ENCODE measurements around the gene PRSS33. TPM values are rescaled to one million over a fixed set of nuclear protein-coding genes. Genes with fewer than 3 reads are reported as not detected.

Gene PRSS33
- total and polyA plus RNA-seq, 9 of the 15 experiments (the other 6 are each of a cell fraction or from before 2014, with no cell fraction given): not detected

- Histone ChIP-seq H3K4me1 (replicated peaks in 1 of 2; ENCODE audit: control insufficient read depth in 2 of 2, insufficient read depth in 2 of 2, low read length in 2 of 2) (peaks cover 21 to 25% of the 10 kb centered on the region in 2 experiments), H3K9me1 (ENCODE audit: control insufficient read depth, insufficient read depth, low read length) (no peaks in the 10 kb centered on the region), H3K27ac (ENCODE audit: extremely low read depth, low read depth, low read length) (peak overlapping the region; percentile 100), H3K79me2 (ENCODE audit: control insufficient read depth, insufficient read depth, low read length) (peaks cover 56% of the 10 kb centered on the region), H3K27me3 (ENCODE audit: control insufficient read depth in 2 of 2, insufficient read depth in 2 of 2, low read length in 2 of 2) (no peaks in the 10 kb centered on the region), H3K4me3 (peak overlapping the region; percentile 79), H3K4me2 (ENCODE audit: insufficient read depth, low read length) (peak overlapping the region; percentile 93), H3K36me3 (ENCODE audit: control insufficient read depth, insufficient read depth, low read length) (peaks cover 43% of the 10 kb centered on the region), H3K9ac (ENCODE audit: insufficient read depth in 1 of 2, low read depth in 2 of 2, low read length in 2 of 2) (peak overlapping the region; percentile 96 to 100), H2AFZ (ENCODE audit: low read depth, low read length) (peak overlapping the region; percentile 100), H3K9me3 (replicated peaks; ENCODE audit: control insufficient read depth, insufficient read depth, low read depth, low read length) (no peaks in the 10 kb centered on the region), H4K20me1 (replicated peaks; ENCODE audit: control insufficient read depth, insufficient read depth, low read length) (peaks cover 28% of the 10 kb centered on the region; the same call in 1 of the 2 replicates)
- FAIRE-seq (peak; percentile 86), ATAC-seq (peak; percentile 77), DNase-seq (ENCODE audit: extremely low read depth in 1 of 4, low spot score in 3 of 4) (peak in 2 of 4 experiments; percentile 88 to 91)
- under 1% methylated on average over 23 of the region's 23 CpGs for WGBS (ENCODE audit: insufficient coverage, low coverage, missing lambda C conversion rate)
- ChIA-PET CTCF (ENCODE audit: low intra/inter-chr PET ratio) (no interaction called here), POLR2A (interaction anchor here (0.6 to 5.6 kb wide), 8 partner anchors 11 to 841 kb away, joined by 3 to 96 read pairs (median 4); partner anchors contain the start of genes KCTD5 and TRAF7)
- in situ Hi-C loops (cut with MboI) (no loop called here), intact Hi-C loops (cut with micrococcal nuclease) (no loop called here)
- TSS peak; percentile 80 for BruUV-seq (replicated peaks)
- no peak for TF ChIP-seq TRIM25 (IDR thresholded peaks at IDR 0.05; ENCODE audit: borderline replicate concordance)
- TF ChIP-seq CTCFL (IDR thresholded peaks at IDR 0.05; ENCODE audit: borderline replicate concordance, insufficient read depth, low read depth, low read length, poor library complexity, severe bottlenecking): no peak
- no peak for TF ChIP-seq MYNN (IDR thresholded peaks at IDR 0.05)
- no peak for TF ChIP-seq MYNN (CRISPR knock-in tag; IDR thresholded peaks at IDR 0.05)
- no peak for TF ChIP-seq SMARCC2 (IDR thresholded peaks at IDR 0.05; ENCODE audit: low read depth)
- no peak for TF ChIP-seq XRCC3 (IDR thresholded peaks at IDR 0.05)
- no peak for TF ChIP-seq E2F5 (CRISPR knock-in tag; IDR thresholded peaks at IDR 0.05)
- TF ChIP-seq NCOA2 (IDR thresholded peaks at IDR 0.05; ENCODE audit: partially characterized antibody in 2 of 2): no peak
- TF ChIP-seq IRF9 (tag; IDR thresholded peaks at IDR 0.05): 0 out of 2 replicates have a peak, but pooled peaks have one; percentile 7
- 0 out of 4 replicates have a peak, but pooled peaks of 1 of the 2 experiments have one; percentile 14 for TF ChIP-seq BCLAF1 (IDR thresholded peaks at IDR 0.05; ENCODE audit: borderline replicate concordance in 1 of 2, control insufficient read depth in 1 of 2, low read depth in 2 of 2, low read length in 1 of 2)
- no peak for TF ChIP-seq CAMTA2 (CRISPR knock-in tag; conservative IDR thresholded peaks at IDR 0.05)
These were observed 35.8 kb downstream of the PRSS33 start for GRCh38 chr16:2751577-2752034.

Measured in K562 (cell line).